Ramos (cell line): ENCODE results near the gene LMO7.

Source experiments
- in situ Hi-C: fragments of 300-500 bp; cut with MboI; formaldehyde crosslinking; loops from one replicate; pipeline ENCODE4 v1.14.3; 2022; ENCODE audit warnings: low sequenced_read_pairs; ENCODE audit not compliant: unreplicated experiment

Gene LMO7

DNA sequence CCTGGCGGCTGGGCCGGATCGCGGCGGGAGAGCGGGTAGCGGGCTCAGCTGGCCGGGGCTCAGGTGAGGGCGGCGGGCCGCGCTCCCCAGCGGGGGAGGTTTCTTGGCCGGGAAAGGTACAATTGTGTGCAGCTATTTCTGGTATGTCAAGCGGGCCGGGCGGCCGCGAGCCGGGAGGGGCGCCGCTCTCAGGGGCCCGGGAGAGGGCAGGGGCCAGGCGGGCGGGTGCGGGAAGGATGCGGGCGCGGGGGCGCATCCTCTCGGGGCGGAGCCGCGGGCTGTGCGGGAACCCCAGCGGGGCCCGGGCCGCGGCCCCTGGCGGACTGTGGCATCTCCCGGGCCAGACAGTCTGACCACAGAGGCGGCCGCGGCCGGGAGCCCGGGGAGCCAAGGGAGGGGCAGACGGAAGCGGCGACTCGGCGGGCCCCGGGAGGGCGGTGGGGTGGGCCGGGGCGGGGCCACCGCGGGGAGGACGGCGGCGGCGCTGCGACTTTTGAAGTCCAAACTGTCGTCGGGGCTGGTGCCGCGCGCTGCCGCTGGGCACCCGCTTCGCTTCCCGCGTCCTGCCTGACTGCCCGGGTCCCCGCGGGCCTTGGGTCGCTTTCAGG lies at the start of gene LMO7:
LMO7 (plus strand) TSS at position 503 of the 608 bp plus-strand sequence. CDS start 328 bp downstream, outside the sequence.
- in situ Hi-C loops = no loop called here

DNA sequence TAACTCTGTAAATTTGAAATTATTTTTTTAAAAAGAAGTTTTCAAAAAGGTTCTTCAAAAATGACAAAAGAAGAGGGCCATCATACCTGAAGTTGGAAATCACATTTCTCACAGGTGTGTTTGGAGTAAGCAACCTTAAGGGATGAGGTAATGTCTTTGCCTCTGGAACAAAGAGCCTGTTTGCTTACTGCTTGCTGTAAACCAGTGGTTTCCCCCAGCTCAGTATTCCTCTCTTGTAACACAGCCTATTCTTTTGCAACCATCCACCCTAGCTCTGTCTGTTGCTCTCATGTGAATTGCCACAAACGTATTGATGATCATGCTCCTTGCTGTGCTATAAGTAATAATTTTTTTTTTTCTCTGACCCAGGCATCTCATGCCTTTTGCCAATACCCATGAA lies 48.5 kb upstream of the LMO7 start:
- in situ Hi-C loops = no loop called here

DNA sequence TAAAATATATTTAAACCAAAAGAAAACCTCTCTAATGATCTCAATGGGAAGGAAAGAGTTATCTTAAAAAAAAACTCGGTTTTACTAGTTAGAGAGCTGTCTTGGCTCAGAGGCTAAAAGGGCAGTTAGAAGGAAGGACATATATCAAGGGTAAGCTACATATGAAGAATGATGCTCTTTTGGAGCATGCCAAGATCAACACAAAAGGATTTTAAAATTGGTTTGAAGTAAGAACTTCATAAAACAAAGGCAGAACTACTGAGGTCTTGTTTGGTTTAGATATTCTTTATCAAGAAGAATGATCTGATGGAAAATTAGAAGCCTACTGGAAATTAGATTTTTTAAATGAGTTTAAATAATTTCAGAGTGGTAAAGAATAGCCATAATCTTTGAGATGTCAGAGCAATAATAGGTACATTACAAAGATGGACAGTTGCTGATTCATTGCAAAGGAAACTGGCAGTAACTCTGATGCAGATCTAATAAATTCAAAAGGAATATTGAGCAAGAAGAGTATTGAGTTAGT lies 39.4 kb upstream of the LMO7 start:
- in situ Hi-C loops = no loop called here

DNA sequence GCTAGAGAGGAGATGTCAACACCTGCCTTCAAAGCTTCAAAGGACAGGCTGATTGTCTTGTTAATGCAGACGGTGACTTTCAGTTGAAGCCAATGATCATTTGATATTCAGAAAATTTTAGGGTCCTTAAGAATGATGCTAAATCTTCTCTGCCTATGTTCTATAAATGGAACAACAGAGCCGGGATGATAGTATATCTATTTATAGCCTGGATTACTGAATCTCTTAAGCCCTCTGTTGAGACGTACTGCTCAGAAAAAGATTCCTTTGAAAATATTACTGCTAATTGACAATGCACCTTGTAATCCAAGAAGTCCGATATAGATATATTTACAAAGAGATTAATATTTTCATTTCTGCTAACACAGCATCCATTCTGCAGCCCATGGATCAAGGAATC lies 35.8 kb upstream of the LMO7 start:
- in situ Hi-C loops = no loop called here

DNA sequence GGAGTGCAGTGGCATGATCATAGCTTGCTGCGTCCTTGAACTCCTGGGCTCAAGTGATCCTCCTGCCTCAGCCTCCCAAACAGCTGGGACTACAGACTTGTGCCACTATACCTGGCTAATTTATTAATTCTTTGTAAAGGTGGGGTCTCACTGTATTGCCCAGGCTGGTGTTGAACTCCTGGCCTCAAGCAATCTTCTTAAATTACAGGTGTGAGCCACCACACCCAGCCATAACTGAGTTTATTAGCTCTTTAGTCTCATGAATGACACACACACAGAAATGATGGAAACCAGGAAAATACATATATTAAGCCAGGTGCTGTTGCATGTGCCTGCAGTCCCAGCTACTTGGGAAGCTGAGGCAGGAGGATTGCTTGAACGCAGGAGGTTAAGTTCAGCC lies 33.1 kb upstream of the LMO7 start:
- in situ Hi-C loops = no loop called here

DNA sequence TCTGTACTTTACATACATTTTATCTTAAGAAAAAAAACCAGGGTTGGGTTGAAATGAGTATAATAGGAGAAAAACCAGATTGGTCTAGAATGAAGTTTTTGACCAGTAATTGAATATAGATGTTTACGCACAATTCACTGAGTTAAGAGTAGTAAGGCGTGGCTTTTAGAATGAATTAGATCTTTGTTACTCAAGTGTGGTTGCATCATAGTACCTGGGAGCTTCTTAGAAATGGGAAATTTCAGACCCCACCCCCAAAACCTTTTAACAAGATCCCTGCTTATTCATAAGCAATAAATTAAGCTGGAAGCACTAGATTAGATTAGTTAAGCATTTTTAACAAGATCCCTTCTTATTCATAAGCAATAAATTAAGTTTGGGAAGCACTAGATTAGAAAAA lies 28.7 kb upstream of the LMO7 start:
- in situ Hi-C loops = no loop called here

DNA sequence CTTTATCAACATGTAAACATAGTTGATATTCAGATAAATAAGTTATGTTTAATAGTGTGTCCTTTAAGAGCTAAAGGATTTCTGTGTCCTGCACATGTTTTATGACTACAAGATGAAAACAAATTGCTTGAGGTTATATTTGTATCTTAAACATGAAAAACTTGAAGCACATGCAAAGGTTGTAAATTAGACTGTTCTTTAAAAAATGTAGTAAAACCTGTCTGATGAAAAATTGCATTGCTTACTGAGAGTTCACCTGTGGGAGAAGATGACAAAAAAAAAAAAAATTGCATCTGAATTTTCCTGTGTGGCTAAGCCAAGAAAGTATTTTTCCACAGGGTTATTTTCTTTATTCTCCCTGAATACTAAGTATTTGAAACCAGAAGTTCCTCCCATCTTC lies 25.7 kb upstream of the LMO7 start:
- in situ Hi-C loops = no loop called here

DNA sequence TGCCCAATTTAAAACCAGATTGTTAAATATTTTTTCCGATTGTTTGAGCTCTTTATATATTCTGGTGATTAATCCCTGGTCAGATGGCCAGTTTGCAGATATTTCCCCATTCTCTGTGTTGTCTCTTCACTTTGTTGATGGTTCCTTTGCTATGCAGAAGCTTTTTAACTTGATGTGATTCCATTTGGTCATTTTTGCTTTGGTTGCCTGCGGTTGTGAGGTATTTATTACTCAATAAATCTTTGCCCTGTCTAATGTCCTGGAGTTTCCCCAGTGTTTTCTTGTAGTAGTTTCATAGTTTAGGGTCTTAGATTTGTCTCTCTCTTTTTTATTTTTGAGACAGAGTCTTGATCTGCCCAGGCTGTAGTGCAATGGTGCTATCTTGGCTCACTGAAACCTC lies 23.8 kb upstream of the LMO7 start:
- in situ Hi-C loops = no loop called here

DNA sequence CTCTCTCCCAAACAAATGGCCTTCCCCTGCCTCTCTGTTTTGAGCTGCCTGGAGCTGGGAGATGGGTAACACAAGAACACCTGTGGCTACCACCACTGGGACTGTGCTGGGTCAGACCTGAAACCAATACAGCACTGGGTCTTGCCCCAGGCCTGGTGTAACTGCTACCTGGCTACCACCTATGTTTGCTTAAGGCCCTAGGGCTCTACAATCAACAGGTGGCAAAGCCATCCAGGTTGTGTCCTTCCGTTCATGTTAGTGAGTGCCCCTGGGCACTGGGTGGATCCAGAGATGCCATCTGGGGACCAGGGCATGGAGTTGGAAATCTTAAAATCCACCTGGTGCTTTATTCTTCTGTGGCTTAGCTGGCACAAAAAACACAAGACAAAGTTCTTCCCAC lies 18.9 kb upstream of the LMO7 start:
- in situ Hi-C loops = no loop called here

DNA sequence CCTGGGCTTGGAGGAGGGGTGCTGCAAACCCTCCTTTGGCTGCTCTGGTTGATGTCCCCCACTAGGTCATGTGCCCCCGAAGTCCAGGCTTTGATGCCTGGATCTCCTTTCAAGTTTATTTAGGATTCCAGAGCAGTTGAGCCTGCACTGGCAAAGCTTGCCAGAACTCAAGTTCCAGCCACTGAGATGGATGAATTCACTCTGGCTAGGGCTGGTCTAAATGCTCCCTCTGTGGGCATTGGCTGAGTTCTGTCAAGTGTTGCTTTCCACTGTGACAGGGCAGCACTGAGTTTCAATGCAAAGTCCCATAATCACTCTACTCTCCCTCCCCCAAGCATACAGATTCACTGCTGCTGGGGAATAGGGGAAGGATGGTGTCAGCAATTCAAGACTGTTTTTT lies 17.8 kb upstream of the LMO7 start:
- in situ Hi-C loops = no loop called here

DNA sequence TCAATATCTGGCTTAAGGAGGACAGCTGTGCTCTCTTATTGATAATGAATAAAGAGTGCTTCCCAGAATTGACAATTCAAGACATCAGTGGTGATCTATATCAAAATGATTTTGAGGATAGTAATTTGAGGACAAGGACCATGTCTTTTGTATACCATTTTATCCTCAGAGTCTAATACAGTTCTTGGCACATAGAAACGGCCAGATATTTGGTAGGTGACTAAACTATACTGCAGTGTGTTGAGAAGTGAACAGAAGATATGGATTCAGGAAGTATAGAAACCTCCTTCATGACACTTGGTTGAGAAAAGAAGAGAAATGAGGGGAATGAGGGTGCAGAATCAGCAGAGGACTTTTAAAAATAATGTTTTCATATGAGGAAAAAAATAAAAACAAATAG lies 16.1 kb upstream of the LMO7 start:
- in situ Hi-C loops = no loop called here

DNA sequence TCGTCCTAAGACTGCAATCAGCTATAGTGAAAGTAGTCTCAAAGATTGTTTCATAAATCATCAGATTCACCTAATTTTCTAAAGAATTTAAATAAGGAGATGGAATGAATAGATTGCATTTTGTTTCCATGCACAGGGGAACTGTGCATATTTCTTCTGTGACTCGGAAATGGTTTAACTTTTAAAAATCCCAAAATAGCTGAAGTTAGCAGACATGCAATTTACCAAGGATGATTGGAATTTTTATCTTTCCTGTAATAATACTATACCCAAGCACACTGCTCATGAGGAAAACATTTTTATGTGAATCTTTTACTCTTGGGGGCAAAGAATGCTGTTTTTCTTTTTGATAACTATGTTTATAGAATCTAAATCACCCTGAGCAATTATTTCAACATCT lies 15.0 kb upstream of the LMO7 start:
- in situ Hi-C loops = no loop called here

DNA sequence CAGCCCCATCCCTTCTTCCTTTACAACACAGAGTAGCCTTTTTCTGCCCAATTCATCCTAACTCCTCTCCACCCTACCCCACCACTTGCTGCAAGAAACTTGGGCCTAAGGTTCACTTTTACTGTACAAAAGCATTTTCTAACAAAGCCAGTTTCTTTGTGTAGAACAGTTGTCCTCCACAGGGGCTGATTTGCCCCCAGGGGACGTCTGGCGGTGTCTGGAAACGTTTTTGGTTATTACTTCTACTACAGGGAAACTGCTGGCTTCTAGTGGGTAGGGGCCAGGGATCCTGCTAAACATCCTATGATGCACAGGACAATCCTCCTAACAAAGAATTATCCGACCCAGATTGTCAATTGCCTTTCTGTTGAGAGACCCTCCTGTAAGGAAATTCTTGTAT lies 7.3 kb upstream of the LMO7 start:
- in situ Hi-C loops = no loop called here

DNA sequence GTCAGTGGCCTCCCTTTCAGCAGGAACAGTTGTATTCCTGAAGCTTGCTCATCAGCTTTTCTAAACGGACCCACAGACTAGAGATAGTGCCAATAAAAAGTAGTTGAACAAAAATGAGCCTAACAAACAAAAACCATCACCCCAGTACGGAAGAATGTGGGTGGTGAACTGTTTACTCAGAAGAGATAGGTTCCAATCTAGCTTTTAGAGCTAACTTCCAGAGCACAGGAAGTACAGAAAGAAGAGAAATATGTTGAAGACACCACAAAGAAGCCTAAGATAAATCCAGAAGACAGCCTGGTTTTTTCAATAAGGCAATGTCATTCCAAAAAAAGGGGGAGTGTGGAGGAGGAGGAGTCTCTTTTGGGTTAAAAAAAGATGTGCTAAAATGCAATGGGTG lies 2.8 kb upstream of the LMO7 start:
- in situ Hi-C loops = no loop called here

DNA sequence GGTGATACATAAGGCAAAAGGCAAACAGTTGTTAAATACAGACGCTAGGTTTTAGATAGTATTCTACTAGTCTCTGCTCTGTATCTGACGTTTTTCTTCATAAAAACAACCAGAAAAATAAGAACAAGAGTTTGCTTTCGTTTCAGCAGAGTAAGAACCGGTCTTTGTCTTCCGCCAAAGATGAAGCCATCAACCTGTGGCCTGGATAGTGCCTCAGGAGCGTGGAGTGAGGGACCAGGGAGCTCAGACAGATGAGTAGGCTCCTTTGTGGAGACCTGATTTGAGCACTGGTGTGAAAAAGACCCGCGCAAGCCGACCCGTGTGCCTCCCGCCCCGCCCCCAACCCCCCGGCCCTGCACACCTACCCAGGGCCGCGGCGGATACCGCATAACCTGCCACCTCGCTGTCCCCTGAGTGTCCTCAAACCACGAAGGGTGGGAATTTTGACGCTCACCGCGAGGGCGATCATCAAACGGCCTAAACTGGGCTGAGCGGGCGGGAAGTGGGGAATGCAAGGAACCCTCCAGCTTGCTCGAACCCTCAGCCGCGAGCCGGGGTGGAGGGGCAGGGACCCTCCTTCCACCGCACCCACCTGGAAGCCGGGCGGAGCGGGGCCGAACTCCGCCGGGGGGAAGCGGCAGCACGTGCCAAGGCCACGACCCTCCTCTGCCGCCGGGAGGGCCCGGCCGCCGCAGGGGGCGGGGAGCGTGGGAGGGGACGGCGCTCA lies 866 bp upstream of the LMO7 start:
- in situ Hi-C loops = no loop called here

DNA sequence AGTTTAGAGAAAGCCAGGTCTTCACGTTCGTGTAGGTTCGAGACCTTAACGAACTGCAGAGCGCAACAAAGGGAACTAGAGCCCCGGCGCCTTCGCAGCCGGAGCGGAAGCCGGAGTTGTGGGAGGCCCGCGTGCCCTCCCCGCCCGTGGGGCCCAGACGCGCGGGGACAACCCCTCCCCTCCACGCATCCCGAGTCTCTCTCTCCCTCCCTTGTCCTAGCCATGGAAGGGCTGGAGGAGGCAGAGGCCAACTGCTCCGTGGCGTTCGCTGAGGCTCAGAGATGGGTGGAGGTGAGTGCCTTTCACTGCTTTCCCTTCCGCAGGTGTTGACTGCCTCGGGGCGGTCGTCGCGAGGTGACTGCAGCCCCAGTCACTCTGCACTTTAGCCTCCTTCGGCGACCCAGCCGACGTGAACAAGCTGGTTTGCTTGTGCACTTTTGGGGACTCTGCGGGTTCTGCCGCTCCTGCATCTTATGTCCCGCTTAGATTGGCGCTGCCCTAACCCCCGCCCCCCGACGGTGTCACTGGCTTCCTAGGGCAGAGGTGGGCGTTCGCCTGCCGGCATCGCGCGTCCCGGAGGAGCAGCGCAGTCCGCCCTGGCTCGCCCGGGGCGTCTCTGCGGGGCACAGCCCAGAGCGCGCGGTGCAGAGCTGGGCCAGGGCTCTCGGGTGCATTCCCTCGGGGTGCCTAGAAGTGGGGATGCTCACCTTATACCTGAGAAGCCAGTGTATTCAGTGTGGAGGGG lies 478 bp downstream of the LMO7 start:
- in situ Hi-C loops = no loop called here

DNA sequence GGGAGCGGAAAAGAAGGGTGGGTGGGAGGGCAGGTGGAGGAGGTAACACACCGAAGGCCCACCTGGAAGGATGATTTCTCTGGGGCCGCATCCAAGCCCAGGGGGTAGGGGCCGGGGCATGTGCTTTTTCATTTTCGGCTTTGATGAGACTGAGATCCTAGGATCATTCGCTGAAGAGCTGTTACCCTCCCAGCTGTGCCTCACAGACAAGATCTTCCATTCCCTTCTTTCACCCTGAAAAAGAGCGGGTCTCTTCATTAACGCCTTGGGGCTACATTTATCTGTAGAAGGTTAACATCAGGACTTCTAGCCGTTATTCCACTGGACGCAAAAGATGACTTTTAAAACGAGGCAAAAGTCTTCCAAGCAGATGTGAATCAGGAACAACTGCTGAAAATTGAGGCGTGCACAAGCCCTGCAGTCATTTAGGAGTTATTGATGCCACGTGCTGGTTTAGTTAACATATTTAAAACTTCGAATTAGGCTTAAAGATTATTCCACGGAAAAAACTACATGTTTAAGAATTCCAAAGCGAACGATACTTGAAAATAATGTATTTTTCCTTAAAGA lies 1.1 kb downstream of the LMO7 start:
- in situ Hi-C loops = no loop called here

DNA sequence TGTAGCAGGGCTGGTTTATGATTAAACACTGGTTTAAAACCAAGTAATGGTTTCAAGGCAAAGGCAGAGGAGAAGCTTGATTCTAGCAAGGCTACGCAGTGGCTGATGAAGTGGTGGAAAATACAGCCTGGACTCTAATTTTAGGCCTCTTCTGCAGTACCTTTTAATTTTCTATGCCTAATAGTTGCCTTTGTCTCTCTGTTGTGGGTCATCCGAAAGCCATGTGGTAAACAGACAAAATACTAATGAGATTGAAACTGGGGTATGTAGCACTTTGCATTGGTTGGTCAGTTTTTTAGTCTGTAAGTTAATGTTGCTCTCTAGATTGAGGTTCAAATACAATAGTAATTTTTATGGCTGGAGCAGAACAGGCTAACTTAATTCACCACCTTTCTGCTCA lies 3.3 kb downstream of the LMO7 start:
- in situ Hi-C loops = no loop called here

DNA sequence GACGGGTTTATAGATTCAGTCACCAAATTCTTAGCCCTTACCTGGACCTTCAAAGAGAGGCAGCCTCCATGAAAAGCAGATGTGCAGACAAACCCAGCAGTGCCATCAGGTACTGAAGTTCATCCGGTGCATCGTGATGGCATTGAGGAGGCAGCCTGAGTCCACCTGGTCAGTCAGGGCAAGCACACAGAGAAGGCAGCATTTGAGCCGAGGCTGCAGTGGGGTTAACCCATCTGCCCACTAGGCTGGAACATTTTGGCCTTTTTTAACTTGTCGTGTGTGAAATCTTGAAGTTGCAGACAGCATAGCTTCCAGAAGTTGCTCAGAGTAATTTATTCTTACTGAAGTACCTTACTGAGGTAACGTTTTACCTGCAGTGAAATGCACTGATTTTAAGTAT lies 4.9 kb downstream of the LMO7 start:
- in situ Hi-C loops = no loop called here

DNA sequence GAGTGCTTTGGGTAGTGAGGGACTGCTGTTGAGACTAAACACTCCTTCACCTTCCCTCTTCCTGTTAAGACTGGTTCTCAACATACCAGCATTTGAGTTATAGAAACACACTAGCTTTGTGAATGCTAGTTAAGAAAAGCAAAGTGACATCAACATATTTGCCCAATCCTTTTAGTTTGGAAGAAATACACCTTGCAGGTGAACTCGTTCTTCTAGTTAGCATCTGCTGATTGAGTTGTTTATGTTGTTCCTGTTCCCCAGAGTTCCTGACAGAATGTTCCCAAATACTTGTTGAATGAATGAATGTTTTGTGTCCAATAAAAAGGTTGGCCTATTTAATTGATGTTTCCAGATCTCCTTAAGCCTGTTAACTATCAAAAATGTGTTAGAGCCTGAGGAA lies 7.1 kb downstream of the LMO7 start:
- in situ Hi-C loops = no loop called here

DNA sequence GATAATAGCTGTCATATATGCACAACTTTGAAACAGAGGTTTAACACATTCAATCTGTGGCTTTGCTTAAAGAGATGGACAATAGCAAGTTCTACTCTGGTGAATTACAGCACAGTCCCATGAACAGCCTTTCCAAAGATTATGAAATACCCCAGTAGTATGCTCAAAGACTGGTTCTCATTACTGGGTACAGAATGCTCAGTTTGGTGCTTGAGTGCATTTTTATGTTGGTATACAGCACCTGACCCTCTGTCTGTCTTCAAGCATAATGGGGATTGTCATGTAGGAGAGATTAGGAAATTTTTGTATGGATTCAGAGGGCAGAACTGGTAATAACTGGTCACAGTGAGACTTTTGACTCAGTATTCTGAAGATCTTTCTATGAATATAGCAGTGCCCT lies 7.6 kb downstream of the LMO7 start:
- in situ Hi-C loops = no loop called here
